Measurements from ENCODE around the gene AP2A2. TPM values are rescaled to one million over a fixed set of nuclear protein-coding genes. Genes with fewer than 3 reads are reported as not detected.
"Not testable (repeated sequence)": the region's sequence is repeated elsewhere in the genome, so short reads cannot be mapped to it uniquely, and the experiment has no call there.

AP2A2 gene
- total RNA-seq, 2 experiments from 2014 or later, result 36.3 to 52.2 TPM

GRCh38 chr11:969651-970205, 44.1 kb downstream of the AP2A2 start:
- Mint-ChIP-seq H3K4me1 (peaks cover 7% of the 10 kb centered on the region), H3K27ac (no peak overlapping the region), H3K9me3 (ENCODE audit: low read depth) (peaks cover 2% of the 10 kb centered on the region), H3K27me3 (no peaks in the 10 kb centered on the region), H3K36me3 (peaks cover 5% of the 10 kb centered on the region), H3K4me3 (no peak overlapping the region)
- CTCF ChIA-PET, result no interaction called here
- no peak for DNase-seq
- no peak for ATAC-seq

DNA sequence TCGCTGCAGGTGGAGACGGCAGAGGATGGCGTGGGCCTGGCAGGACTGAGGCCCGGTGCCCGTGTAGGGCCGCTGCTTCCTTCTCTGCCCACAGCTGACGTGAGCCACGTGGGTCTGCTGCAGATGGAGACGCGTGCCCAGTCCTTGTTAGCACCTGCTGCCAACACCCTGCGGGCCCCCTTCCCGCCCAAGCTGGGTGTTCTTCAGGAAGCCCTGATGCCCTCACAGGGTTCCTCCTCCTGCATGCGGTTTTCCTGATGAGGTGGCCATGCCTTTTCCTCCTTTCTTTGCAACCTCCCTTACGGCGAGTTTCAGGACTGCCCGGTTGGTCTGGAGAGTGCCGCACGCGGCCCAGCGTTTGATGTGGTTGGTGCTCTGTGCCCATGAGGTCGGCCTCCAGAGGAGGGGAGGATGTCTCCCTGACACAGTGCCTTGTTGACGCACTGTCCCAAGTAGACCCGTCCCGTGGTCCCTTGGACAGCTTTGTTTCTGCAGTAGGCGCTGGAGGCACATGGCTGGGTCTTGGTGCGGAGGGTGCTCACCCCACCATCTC, 44.7 kb downstream of the AP2A2 start:
- H3K27me3 Mint-ChIP-seq, result no peaks in the 10 kb centered on the region
- no peak overlapping the region for H3K4me3 Mint-ChIP-seq
- no peak overlapping the region for H3K27ac Mint-ChIP-seq
- DNase-seq (no peak), ATAC-seq (no peak)
- no peaks in the 10 kb centered on the region for H3K9me3 Mint-ChIP-seq (ENCODE audit: low read depth)
- H3K36me3 Mint-ChIP-seq, result peaks cover 3% of the 10 kb centered on the region
- CTCF ChIA-PET, result no interaction called here
- peaks cover 5% of the 10 kb centered on the region for H3K4me1 Mint-ChIP-seq

DNA sequence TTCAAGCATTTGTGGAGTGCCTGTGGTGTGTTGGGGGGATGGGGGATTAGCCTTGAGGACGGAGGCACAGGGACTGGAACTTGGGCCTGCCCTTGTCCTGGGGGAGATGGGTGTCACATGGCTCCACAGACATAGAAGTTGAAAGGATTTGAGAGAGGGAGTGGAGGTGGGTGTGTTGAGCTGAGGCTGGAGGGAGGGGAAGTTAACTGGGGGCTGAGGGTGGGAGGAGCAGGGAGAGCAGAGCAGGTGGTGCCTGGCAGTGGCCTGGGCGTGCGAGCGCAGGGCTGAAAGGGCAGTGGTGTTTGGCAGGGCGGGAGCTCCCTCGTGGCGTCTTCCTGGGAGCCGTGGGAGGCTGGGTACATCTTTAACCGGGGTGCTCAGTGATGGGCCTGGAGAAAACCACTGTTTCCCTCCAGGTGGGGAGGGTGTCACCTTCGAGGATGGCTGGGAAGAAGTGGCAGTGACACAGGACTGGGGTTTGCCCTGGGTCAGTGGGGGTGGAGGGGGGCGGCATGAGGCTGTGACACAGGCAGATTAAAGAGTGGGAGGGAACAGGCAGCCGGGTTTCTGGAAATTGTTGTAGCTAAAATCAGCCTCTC, 45.5 kb downstream of the AP2A2 start:
- no peak for ATAC-seq
- no peaks in the 10 kb centered on the region for H3K27me3 Mint-ChIP-seq
- peaks cover 11% of the 10 kb centered on the region for H3K4me1 Mint-ChIP-seq
- H3K36me3 Mint-ChIP-seq, result peaks cover 3% of the 10 kb centered on the region
- no peak for DNase-seq
- H3K4me3 Mint-ChIP-seq, result no peak overlapping the region
- CTCF ChIA-PET, result no interaction called here
- H3K9me3 Mint-ChIP-seq (ENCODE audit: low read depth), result no peaks in the 10 kb centered on the region
- no peak overlapping the region for H3K27ac Mint-ChIP-seq

DNA sequence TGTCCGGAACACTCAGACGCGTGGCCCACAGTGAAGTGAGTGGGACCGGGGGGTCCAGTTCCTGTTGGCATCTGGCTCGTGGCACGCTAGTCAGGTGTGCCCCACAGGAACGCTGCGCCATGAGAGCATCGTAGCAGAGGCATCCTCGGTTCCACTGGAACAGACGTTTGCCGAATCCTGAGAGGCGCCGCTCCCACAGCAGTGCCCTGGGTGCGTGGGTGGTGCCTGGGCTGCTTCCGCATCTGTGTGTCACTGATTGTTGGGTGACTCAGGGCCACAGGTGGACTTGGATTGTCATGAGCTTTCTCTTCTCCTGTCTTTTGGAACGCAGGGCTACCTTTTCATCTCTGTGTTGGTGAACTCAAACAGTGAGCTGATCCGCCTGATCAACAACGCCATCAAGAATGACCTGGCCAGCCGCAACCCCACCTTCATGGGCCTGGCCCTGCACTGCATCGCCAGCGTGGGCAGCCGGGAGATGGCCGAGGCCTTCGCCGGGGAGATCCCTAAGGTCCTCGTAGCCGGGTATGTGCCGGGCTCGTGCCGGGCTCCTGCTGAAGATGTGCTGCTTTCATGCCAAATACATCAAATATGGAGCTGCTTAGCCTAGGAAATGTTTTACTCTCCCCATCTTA, 46.2 kb downstream of the AP2A2 start:
- H3K27ac Mint-ChIP-seq, result no peak overlapping the region
- DNase-seq (no peak), ATAC-seq (no peak)
- no peaks in the 10 kb centered on the region for H3K9me3 Mint-ChIP-seq (ENCODE audit: low read depth)
- H3K27me3 Mint-ChIP-seq, result no peaks in the 10 kb centered on the region
- peaks cover 18% of the 10 kb centered on the region for H3K4me1 Mint-ChIP-seq
- H3K4me3 Mint-ChIP-seq, result no peak overlapping the region
- H3K36me3 Mint-ChIP-seq, result peaks cover 3% of the 10 kb centered on the region
- CTCF ChIA-PET, result no interaction called here

- Mint-ChIP-seq H3K9me3 (ENCODE audit: low read depth) (no peaks in the 10 kb centered on the region), H3K4me3 (no peak overlapping the region), H3K36me3 (peaks cover 3% of the 10 kb centered on the region), H3K27me3 (no peaks in the 10 kb centered on the region), H3K4me1 (peaks cover 22% of the 10 kb centered on the region), H3K27ac (no peak overlapping the region)
- no peak for DNase-seq
- CTCF ChIA-PET, result no interaction called here
- ATAC-seq, result no peak
Measured at GRCh38 chr11:972523-973211, 47.0 kb downstream of the AP2A2 start.

GRCh38 chr11:973237-973636, 47.6 kb downstream of the AP2A2 start:
- ATAC-seq (no peak), DNase-seq (no peak)
- no peak overlapping the region for H3K27ac Mint-ChIP-seq
- CTCF ChIA-PET, result no interaction called here
- no peaks in the 10 kb centered on the region for H3K9me3 Mint-ChIP-seq (ENCODE audit: low read depth)
- peaks cover 22% of the 10 kb centered on the region for H3K4me1 Mint-ChIP-seq
- no peaks in the 10 kb centered on the region for H3K27me3 Mint-ChIP-seq
- H3K4me3 Mint-ChIP-seq, result no peak overlapping the region
- peaks cover 3% of the 10 kb centered on the region for H3K36me3 Mint-ChIP-seq

DNA sequence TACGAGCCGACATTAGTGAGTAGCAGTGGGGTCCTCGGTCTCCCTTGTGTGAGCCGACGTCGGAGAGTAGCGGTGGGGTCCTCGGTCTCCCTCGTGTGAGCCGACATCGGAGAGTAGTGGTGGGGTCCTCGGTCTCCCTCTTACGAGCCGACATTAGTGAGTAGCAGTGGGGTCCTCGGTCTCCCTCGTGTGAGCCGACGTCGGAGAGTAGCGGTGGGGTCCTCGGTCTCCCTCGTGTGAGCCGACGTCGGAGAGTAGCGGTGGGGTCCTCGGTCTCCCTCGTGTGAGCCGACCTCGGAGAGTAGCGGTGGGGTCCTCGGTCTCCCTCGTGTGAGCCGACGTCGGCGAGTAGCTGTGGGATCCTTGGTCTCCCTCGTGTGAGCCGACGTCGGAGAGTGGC, 49.7 kb downstream of the AP2A2 start:
- H3K9me3 Mint-ChIP-seq (ENCODE audit: low read depth); H3K36me3 Mint-ChIP-seq; CTCF ChIA-PET; H3K27ac Mint-ChIP-seq; ATAC-seq; H3K4me3 Mint-ChIP-seq; H3K27me3 Mint-ChIP-seq; DNase-seq: not testable (repeated sequence)
- H3K4me1 Mint-ChIP-seq, result peaks cover 19% of the 10 kb centered on the region

DNA sequence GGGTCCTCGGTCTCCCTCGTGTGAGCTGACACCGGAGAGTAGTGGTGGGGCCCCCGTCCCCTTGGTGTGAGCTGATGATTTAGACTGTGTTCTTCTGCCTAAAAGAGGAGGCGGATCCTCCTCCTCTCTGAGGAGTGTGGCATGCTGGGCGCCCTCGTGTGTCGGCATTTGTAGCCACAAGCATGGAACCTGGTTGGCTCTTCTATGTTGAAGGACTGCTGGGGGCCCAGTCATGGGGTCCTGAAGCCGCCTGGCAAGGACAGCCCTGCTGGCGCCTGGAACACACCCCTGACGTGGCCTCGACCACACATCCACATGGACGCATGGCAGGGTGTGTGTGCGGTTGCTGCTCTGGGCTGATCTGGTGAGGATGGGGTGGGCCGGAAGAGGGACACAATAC, 50.2 kb downstream of the AP2A2 start:
- no peak overlapping the region for H3K27ac Mint-ChIP-seq
- H3K36me3 Mint-ChIP-seq, result peaks cover 7% of the 10 kb centered on the region
- DNase-seq (no peak), ATAC-seq (no peak)
- H3K27me3 Mint-ChIP-seq, result no peaks in the 10 kb centered on the region
- H3K4me1 Mint-ChIP-seq, result peaks cover 20% of the 10 kb centered on the region
- no peaks in the 10 kb centered on the region for H3K9me3 Mint-ChIP-seq (ENCODE audit: low read depth)
- no peak overlapping the region for H3K4me3 Mint-ChIP-seq
- CTCF ChIA-PET, result no interaction called here

GRCh38 chr11:976431-977160, 50.9 kb downstream of the AP2A2 start:
- CTCF ChIA-PET, result no interaction called here
- Mint-ChIP-seq H3K9me3 (ENCODE audit: low read depth) (no peaks in the 10 kb centered on the region), H3K27me3 (no peaks in the 10 kb centered on the region), H3K4me1 (peaks cover 23% of the 10 kb centered on the region), H3K27ac (peak overlapping the region; percentile 35), H3K36me3 (peaks cover 7% of the 10 kb centered on the region), H3K4me3 (no peak overlapping the region)
- ATAC-seq (no peak), DNase-seq (no peak)

GRCh38 chr11:977830-978720, 52.4 kb downstream of the AP2A2 start:
- H3K9me3 Mint-ChIP-seq (ENCODE audit: low read depth), result no peaks in the 10 kb centered on the region
- peaks cover 7% of the 10 kb centered on the region for H3K36me3 Mint-ChIP-seq
- no peak overlapping the region for H3K4me3 Mint-ChIP-seq
- H3K27me3 Mint-ChIP-seq, result no peaks in the 10 kb centered on the region
- ATAC-seq (no peak), DNase-seq (no peak)
- H3K27ac Mint-ChIP-seq, result no peak overlapping the region
- CTCF ChIA-PET, result no interaction called here
- peaks cover 23% of the 10 kb centered on the region for H3K4me1 Mint-ChIP-seq

DNA sequence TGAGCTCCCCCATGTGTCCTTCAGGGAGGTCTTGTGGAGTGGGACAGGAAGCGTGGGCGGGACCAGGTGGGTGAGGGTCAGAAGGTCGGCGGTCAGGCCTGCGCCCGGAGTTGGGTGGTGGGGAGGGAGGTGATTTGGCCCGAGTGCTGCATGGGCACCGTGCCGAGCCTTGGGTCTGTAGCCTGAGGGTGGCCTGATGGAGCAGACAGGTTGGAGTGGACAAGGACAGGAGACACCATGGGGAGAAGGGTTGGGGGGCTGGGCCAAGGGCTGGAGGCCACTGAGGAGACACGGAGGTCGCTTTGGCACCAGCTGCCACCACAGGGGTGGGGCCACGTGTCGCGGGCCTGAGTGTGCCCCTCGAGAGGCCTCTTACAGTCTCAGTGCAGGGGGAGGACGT, 53.1 kb downstream of the AP2A2 start:
- Mint-ChIP-seq H3K36me3 (peaks cover 7% of the 10 kb centered on the region), H3K27me3 (no peaks in the 10 kb centered on the region), H3K9me3 (ENCODE audit: low read depth) (no peaks in the 10 kb centered on the region), H3K4me1 (peaks cover 23% of the 10 kb centered on the region), H3K4me3 (no peak overlapping the region), H3K27ac (no peak overlapping the region)
- CTCF ChIA-PET, result no interaction called here
- DNase-seq (no peak), ATAC-seq (no peak)

DNA sequence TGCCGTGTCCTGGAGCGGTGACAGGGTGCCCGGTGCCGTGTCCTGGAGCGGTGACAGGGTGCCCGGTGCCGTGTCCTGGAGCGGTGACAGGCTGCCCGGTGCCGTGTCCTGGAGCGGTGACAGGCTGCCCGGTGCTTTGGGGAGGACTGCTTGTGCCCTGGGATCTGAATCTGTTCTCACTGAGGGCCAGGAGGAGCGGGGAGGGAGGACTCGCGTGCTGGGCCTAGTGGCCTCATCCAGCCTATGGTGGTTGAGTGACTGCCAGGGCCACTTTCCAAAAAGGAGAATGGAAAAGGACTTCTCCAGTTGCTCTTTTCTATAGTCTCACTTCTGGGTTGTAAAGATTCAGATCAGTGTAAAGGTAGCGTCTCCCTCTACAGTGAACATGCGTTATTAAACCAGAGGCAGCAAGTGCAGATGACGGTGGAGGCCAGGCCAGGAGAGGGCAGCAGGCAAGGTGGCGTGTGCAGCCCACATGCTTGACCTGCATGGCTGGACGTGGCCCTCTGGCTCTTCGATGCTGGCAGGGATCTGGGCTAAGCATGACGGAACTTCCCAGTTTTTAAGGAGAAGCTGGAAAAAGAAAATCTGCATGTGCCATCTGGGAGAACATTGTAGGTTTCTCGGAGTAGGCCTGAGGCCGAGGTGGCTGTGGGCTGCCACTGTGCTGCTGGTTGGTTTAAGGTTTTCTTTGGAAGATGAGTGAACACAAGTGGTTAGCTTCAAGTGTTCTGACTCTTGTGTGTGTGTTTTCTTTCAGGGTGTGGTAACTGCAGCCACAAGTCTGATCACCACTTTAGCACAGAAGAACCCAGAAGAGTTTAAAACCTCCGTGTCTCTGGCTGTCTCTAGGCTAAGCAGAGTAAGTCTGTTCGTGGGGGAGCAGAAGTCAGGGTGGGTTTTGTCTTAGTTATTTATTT, 55.0 kb downstream of the AP2A2 start:
- Mint-ChIP-seq H3K36me3 (peaks cover 9% of the 10 kb centered on the region), H3K27me3 (no peaks in the 10 kb centered on the region), H3K4me3 (no peak overlapping the region), H3K27ac (no peak overlapping the region), H3K4me1 (peaks cover 22% of the 10 kb centered on the region), H3K9me3 (ENCODE audit: low read depth) (no peaks in the 10 kb centered on the region)
- no peak for ATAC-seq
- DNase-seq, result no peak
- CTCF ChIA-PET, result no interaction called here

Data from activated CD8-positive, alpha-beta memory T cell treated with anti-CD3 and anti-CD28 coated beads, Interleukin-2, amount 10 ng/mL, durations not matched to agents 7 days and 5 days (primary cell).